ENCODE data around the gene PLXNA4. TPM values are rescaled to one million over a fixed set of nuclear protein-coding genes. Genes with fewer than 3 reads are reported as not detected.

PLXNA4 gene
- total RNA-seq, 2 experiments from 2014 or later = 0.75 to 0.85 TPM

- H3K27ac Mint-ChIP-seq = peak overlapping the region; percentile 67
- ATAC-seq (ENCODE audit: poor library complexity) (peak; percentile 85), DNase-seq (peak in 11 of 14 experiments; percentile 15 to 88 (median 38))
- intact Hi-C loops (cut with DNase I, micrococcal nuclease) = loop anchor here in 1 of 2 experiments (5.0 kb wide), 1 partner anchor 56 kb away; no protein-coding TSS in a partner anchor
- no peaks in the 10 kb centered on the region for H3K9me3 ChIP-seq (ENCODE audit: control insufficient read depth in 1 of 2, insufficient read depth in 1 of 2, low read length in 2 of 2)
- H3K27me3 Mint-ChIP-seq = no peaks in the 10 kb centered on the region
- H3K4me3 Mint-ChIP-seq = peak overlapping the region; percentile 5
- peak overlapping the region in 1 of 2 donors; percentile 31 for H3K27ac ChIP-seq (ENCODE audit: low read depth in 1 of 2, low read length in 2 of 2)
- peaks cover 72% of the 10 kb centered on the region for H3K4me1 Mint-ChIP-seq (ENCODE audit: low read depth)
- H3K4me1 ChIP-seq (ENCODE audit: insufficient read depth, low read length) = peaks cover 67% of the 10 kb centered on the region
- H3K4me3 ChIP-seq (ENCODE audit: low read length) = no peak overlapping the region
- ChIA-PET CTCF (no interaction called here), POLR2A (interaction anchor here (1.0 to 1.6 kb wide), 4 partner anchors 24 to 59 kb away, joined by 3 to 4 read pairs (median 3); no protein-coding TSS in a partner anchor)
- H3K36me3 Mint-ChIP-seq (ENCODE audit: low read depth) = no peaks in the 10 kb centered on the region
- TF ChIP-seq CTCF (IDR thresholded peaks at IDR 0.05) = no peak
- no peaks in the 10 kb centered on the region for H3K36me3 ChIP-seq (ENCODE audit: insufficient read depth, low read length)
- no peaks in the 10 kb centered on the region for H3K27me3 ChIP-seq (ENCODE audit: control insufficient read depth in 1 of 2, insufficient read depth in 2 of 2, low read length in 2 of 2)
- H3K9me3 Mint-ChIP-seq = peaks cover 4% of the 10 kb centered on the region
Observed at GRCh38 chr7:132430861-132431822, 145.1 kb downstream of the PLXNA4 start.

DNA sequence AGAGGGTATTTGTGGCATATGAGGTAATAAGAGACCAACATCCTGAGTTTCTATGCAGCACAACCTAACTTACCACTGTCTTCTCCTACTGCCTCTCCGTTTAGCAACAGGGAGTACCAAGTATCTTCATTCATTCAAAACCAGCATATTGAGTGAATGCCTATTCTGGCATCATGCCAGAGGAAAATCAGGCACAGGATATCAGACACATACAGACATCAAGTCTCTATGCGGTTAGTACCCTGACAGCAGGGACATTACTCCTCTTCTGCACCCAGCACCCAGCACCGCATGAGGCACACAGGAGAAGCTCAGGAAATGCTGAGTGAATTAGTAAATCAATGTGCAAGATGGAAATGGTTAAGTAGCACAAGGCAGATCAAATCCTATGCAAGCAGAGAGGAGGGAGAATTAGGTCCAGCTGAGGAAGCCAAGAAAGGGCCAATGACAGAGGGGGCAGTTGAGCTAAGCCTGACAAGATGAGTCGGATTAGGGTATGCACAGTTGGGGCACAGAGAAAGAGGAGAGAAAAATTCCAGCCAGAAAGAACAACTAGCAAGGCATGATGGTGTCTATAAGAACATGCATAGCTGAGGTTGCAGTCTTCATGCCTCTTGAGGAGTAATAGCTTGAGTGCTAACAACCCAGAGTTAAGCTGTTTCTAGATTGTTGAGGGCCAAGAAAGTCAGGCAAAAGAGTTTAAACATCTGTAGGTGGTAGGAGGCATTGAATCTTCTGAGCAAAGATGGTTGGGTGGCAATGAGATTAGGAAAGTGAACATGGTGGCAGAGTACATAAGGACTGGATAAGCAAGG is 146.0 kb downstream of the PLXNA4 start:
- H3K27ac Mint-ChIP-seq = peak overlapping the region; percentile 67
- H3K4me3 Mint-ChIP-seq = peak overlapping the region; percentile 8
- ChIA-PET POLR2A (interaction anchor here (1.1 kb wide), 2 partner anchors 28 to 150 kb away, joined by 3 read pairs; no protein-coding TSS in a partner anchor), CTCF (no interaction called here)
- no peak for DNase-seq
- no peak for ATAC-seq (ENCODE audit: poor library complexity)
- no peaks in the 10 kb centered on the region for H3K9me3 ChIP-seq (ENCODE audit: control insufficient read depth in 1 of 2, insufficient read depth in 1 of 2, low read length in 2 of 2)
- no peak for TF ChIP-seq CTCF (IDR thresholded peaks at IDR 0.05)
- no peak overlapping the region for H3K27ac ChIP-seq (ENCODE audit: low read depth in 1 of 2, low read length in 2 of 2)
- H3K4me1 ChIP-seq (ENCODE audit: insufficient read depth, low read length) = peaks cover 63% of the 10 kb centered on the region
- no peaks in the 10 kb centered on the region for H3K36me3 Mint-ChIP-seq (ENCODE audit: low read depth)
- H3K36me3 ChIP-seq (ENCODE audit: insufficient read depth, low read length) = no peaks in the 10 kb centered on the region
- peaks cover 4% of the 10 kb centered on the region for H3K9me3 Mint-ChIP-seq
- intact Hi-C loops (cut with DNase I, micrococcal nuclease) = loop anchor here in 1 of 2 experiments (5.0 kb wide), 1 partner anchor 57 kb away; no protein-coding TSS in a partner anchor
- H3K4me1 Mint-ChIP-seq (ENCODE audit: low read depth) = peaks cover 72% of the 10 kb centered on the region
- no peak overlapping the region for H3K4me3 ChIP-seq (ENCODE audit: low read length)
- no peaks in the 10 kb centered on the region for H3K27me3 ChIP-seq (ENCODE audit: control insufficient read depth in 1 of 2, insufficient read depth in 2 of 2, low read length in 2 of 2)
- H3K27me3 Mint-ChIP-seq = no peaks in the 10 kb centered on the region

- no peaks in the 10 kb centered on the region for H3K36me3 ChIP-seq (ENCODE audit: insufficient read depth, low read length)
- no peak overlapping the region for H3K27ac ChIP-seq (ENCODE audit: low read depth in 1 of 2, low read length in 2 of 2)
- peaks cover 0 to under 1% of the 10 kb centered on the region in 2 experiments for H3K9me3 ChIP-seq (ENCODE audit: control insufficient read depth in 1 of 2, insufficient read depth in 1 of 2, low read length in 2 of 2)
- no peak for ATAC-seq (ENCODE audit: poor library complexity)
- intact Hi-C loops (cut with DNase I, micrococcal nuclease) = loop anchor here in 1 of 2 experiments (5.0 kb wide), 1 partner anchor 53 kb away; no protein-coding TSS in a partner anchor
- POLR2A ChIA-PET = interaction anchor here (1.1 to 1.4 kb wide), 2 partner anchors 32 to 151 kb away, joined by 3 to 5 read pairs; no protein-coding TSS in a partner anchor
- TF ChIP-seq CTCF (IDR thresholded peaks at IDR 0.05) = no peak
- CTCF ChIA-PET = no interaction called here
- no peak overlapping the region for H3K4me3 ChIP-seq (ENCODE audit: low read length)
- Mint-ChIP-seq H3K9me3 (peaks cover 4% of the 10 kb centered on the region), H3K27ac (peak overlapping the region; percentile 37), H3K4me1 (ENCODE audit: low read depth) (peaks cover 62% of the 10 kb centered on the region), H3K27me3 (no peaks in the 10 kb centered on the region), H3K36me3 (ENCODE audit: low read depth) (no peaks in the 10 kb centered on the region), H3K4me3 (no peak overlapping the region)
- no peak for DNase-seq
- H3K27me3 ChIP-seq (ENCODE audit: control insufficient read depth in 1 of 2, insufficient read depth in 2 of 2, low read length in 2 of 2) = no peaks in the 10 kb centered on the region
- peaks cover 53% of the 10 kb centered on the region for H3K4me1 ChIP-seq (ENCODE audit: insufficient read depth, low read length)
Observed at GRCh38 chr7:132429181-132429580, 147.1 kb downstream of the PLXNA4 start.

Measured in CD4-positive, alpha-beta T cell (primary cell).